A549 (cell line): Measurements from ENCODE around the gene GRM2. TPM values are rescaled to one million over a fixed set of nuclear protein-coding genes. Genes with fewer than 3 reads are reported as not detected.

Experiments
- ATAC-seq, 2 experiments: fragments of 200-7000 bp in 1 of 2; fragments of >200 bp in 1 of 2; cut with Nextera tagmentation in 1 of 2; cut with Tn5 transposase in 1 of 2; 3 replicates each; pipeline versions ENCODE4 v1.8.0 to v1.9.1; 2018 to 2020; ENCODE audit warnings: mild to moderate bottlenecking in 1 of 2, moderate library complexity in 1 of 2
- CTCF ChIA-PET: fragments of 300-600 bp; sonication (Branson Sonifier 250); formaldehyde crosslinking; extraction: SDS; loops from one replicate; lab custom pipeline; 2021; ENCODE audit warnings: antibody characterized with exemption, inconsistent platforms; lab: Yijun Ruan, JAX
- POLR2A ChIA-PET: fragments of 350-600 bp; formaldehyde crosslinking; extraction: SDS; loops from one replicate; lab custom pipeline; 2021; ENCODE audit warnings: antibody characterized with exemption, inconsistent platforms; lab: Yijun Ruan, JAX
- DNase-seq, 2 experiments: peaks; one replicate each; pipeline versions ENCODE4 v3.0.0 to v3.0.0-alpha.2; 2011 to 2016; ENCODE audit warnings: low read depth in 1 of 2, low spot score in 1 of 2
- FAIRE-seq: peaks from 2 replicates; lab custom pipeline; 2011; peaks lifted over from hg19 to GRCh38; lab: Jason Lieb, UNC
- H3K27ac ChIP-seq, 2 experiments: fragments of >200 bp; sonication (Bioruptor Twin); formaldehyde crosslinking; 3 replicates each; pipeline ENCODE4 v1.5.1; 2016 to 2017
- H3K4me1 ChIP-seq: fragments of >200 bp; sonication (Bioruptor Twin); formaldehyde crosslinking; 3 replicates; pipeline ENCODE4 v1.6.1; 2016
- H3K4me2 ChIP-seq: fragments of >200 bp; sonication (Bioruptor Twin); formaldehyde crosslinking; 3 replicates; pipeline ENCODE4 v1.6.1; 2016
- H3K4me3 ChIP-seq: fragments of >200 bp; sonication (Bioruptor Twin); formaldehyde crosslinking; 3 replicates; pipeline ENCODE4 v1.5.1; 2016
- H3K9me3 ChIP-seq: fragments of >200 bp; sonication (Bioruptor Twin); formaldehyde crosslinking; 3 replicates; pipeline ENCODE4 v1.6.1; 2016
- EHMT2 ChIP-seq: fragments of 200-600 bp; sonication (generic); IDR thresholded peaks from 2 replicates; pipeline ENCODE4 v1.6.1; 2016; ENCODE audit warnings: antibody characterized with exemption, low read depth, mild to moderate bottlenecking, moderate library complexity
- EP300 ChIP-seq, 2 experiments: fragments of >200 bp; sonication (Bioruptor Twin); formaldehyde crosslinking; IDR thresholded peaks; 2 replicates in 1 of 2; 3 replicates in 1 of 2; pipeline ENCODE4 v1.6.1; 2016 to 2017
- ESRRA ChIP-seq: fragments of 150-350 bp; IDR thresholded peaks from 2 replicates; pipeline ENCODE4 v1.6.1; 2014; ENCODE audit warnings: mild to moderate bottlenecking, low read length, borderline replicate concordance
- GATA3 ChIP-seq: IDR thresholded peaks from 2 replicates; pipeline ENCODE4 v1.6.1; 2012; ENCODE audit warnings: borderline replicate concordance
- HES2 ChIP-seq: fragments of >200 bp; sonication (Bioruptor Twin); formaldehyde crosslinking; IDR thresholded peaks from 2 replicates; pipeline ENCODE4 v1.6.1; 2016
- HEYL ChIP-seq: fragments of 250-450 bp; sonication (Bioruptor Pico); IDR thresholded peaks from 2 replicates; pipeline ENCODE4 v1.8.0; 2021; ENCODE audit warnings: mild to moderate bottlenecking, moderate library complexity
- HOXB13 ChIP-seq: fragments of 250-450 bp; sonication (Bioruptor Pico); IDR thresholded peaks from 2 replicates; pipeline ENCODE4 v1.5.0; 2020; ENCODE audit warnings: low read depth, mild to moderate bottlenecking, moderate library complexity
- HOXB5 ChIP-seq: fragments of 250-450 bp; sonication (Bioruptor Pico); IDR thresholded peaks from 2 replicates; pipeline ENCODE4 v1.5.0; 2020; ENCODE audit warnings: mild to moderate bottlenecking, moderate library complexity
- JUNB ChIP-seq: fragments of >200 bp; sonication (Bioruptor Twin); formaldehyde crosslinking; IDR thresholded peaks from 2 replicates; pipeline ENCODE4 v1.6.1; 2016
- NPAS2 ChIP-seq: fragments of 250-450 bp; sonication (Bioruptor Pico); IDR thresholded peaks from 2 replicates; pipeline ENCODE4 v1.8.0; 2022; ENCODE audit warnings: mild to moderate bottlenecking, moderate library complexity, borderline replicate concordance
- PBX3 ChIP-seq: IDR thresholded peaks from 2 replicates; pipeline ENCODE4 v1.6.1; 2012
- PHF8 ChIP-seq: fragments of 200-600 bp; sonication (generic); IDR thresholded peaks from 2 replicates; pipeline ENCODE4 v1.6.1; 2016; ENCODE audit warnings: low read depth, mild to moderate bottlenecking, antibody characterized with exemption, moderate library complexity, borderline replicate concordance
- TFCP2L1 ChIP-seq: fragments of 250-450 bp; sonication (Bioruptor Pico); IDR thresholded peaks from 2 replicates; pipeline ENCODE4 v1.5.0; 2021; ENCODE audit warnings: mild to moderate bottlenecking
- ZC3H11A ChIP-seq: fragments of 450-650 bp; IDR thresholded peaks from 2 replicates; pipeline ENCODE4 v1.6.1; 2014; ENCODE audit warnings: antibody characterized with exemption, mild to moderate bottlenecking
- ZNF302 ChIP-seq: fragments of 250-450 bp; sonication (Bioruptor Pico); IDR thresholded peaks from 2 replicates; pipeline ENCODE4 v1.9.0; 2021; ENCODE audit warnings: inconsistent platforms, mild to moderate bottlenecking, moderate library complexity
- WGBS: methylation state at CpG from one replicate; pipeline ENCODE4 v1.1.6; 2017; ENCODE audit errors: missing lambda C conversion rate; 5-methylcytosine and 5-hydroxymethylcytosine counted together
- polyA plus RNA-seq, 4 experiments: library from polyadenylated mRNA; depleted of rRNA in 3 of 4; stranded (reverse); fragments of >200 nt; fragmentation: RNase III in 1 of 4; extraction: RNeasy Plus Mini Kit Qiagen cat#74134 plus additional on column Dnase treatment in 1 of 4; gene quantifications; 2 replicates in 3 of 4; 3 replicates in 1 of 4; pipeline ENCODE4 v1.2.3, GENCODE V29; 2011 to 2017
- TF ChIP-seq, protein P1 (sequence below): fragments of >200 bp; sonication (Bioruptor Twin); formaldehyde crosslinking; IDR thresholded peaks from 3 replicates; pipeline ENCODE4 v1.5.1; 2016
- TF ChIP-seq, protein P2 (sequence below): fragments of 450-650 bp; IDR thresholded peaks from 2 replicates; pipeline ENCODE4 v1.6.1; 2014; ENCODE audit warnings: antibody characterized with exemption

The GRM2 gene
- polyA plus RNA-seq, 2 of the 4 experiments (the other 2 are of a cell fraction), result 0.03 TPM; not detected in 1

DNA sequence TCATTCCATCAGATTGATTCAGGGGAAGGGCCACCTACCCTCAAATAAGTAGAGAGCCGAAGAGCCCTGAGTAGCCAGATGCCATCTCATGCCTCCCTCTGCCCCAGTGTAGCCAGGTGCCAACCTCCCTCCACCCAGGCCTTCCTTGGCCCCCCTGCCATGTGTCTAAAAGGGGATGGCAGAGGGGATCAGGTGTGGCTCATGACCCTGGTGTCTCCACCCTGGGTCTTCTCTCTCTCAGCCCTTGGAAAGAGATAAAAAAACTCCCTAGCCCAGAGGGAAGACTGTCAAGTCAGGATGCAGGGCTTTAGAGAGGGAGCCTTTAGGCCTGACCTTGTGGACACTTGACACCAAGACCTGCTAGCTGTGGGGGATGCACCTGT is 5.2 kb downstream of the GRM2 start:
- FAIRE-seq, result no peak
- Histone ChIP-seq H3K9me3 (no peaks in the 10 kb centered on the region), H3K27ac (no peak overlapping the region), H3K4me2 (no peak overlapping the region), H3K4me1 (no peaks in the 10 kb centered on the region), H3K4me3 (no peak overlapping the region)
- DNase-seq, result no peak
- TF ChIP-seq TFCP2L1 (CRISPR knock-in tag) (no peak), EP300 (IDR thresholded peaks at IDR 0.05) (no peak), JUNB (no peak), EHMT2 (no peak), PBX3 (no peak), HEYL (CRISPR knock-in tag) (no peak), HES2 (no peak), NPAS2 (CRISPR knock-in tag) (no peak), PHF8 (no peak), GATA3 (no peak), ZNF302 (CRISPR knock-in tag) (no peak), HOXB5 (CRISPR knock-in tag) (no peak)
- TF ChIP-seq, protein P1, sequence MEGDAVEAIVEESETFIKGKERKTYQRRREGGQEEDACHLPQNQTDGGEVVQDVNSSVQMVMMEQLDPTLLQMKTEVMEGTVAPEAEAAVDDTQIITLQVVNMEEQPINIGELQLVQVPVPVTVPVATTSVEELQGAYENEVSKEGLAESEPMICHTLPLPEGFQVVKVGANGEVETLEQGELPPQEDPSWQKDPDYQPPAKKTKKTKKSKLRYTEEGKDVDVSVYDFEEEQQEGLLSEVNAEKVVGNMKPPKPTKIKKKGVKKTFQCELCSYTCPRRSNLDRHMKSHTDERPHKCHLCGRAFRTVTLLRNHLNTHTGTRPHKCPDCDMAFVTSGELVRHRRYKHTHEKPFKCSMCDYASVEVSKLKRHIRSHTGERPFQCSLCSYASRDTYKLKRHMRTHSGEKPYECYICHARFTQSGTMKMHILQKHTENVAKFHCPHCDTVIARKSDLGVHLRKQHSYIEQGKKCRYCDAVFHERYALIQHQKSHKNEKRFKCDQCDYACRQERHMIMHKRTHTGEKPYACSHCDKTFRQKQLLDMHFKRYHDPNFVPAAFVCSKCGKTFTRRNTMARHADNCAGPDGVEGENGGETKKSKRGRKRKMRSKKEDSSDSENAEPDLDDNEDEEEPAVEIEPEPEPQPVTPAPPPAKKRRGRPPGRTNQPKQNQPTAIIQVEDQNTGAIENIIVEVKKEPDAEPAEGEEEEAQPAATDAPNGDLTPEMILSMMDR, result no peak
- TF ChIP-seq, protein P2, sequence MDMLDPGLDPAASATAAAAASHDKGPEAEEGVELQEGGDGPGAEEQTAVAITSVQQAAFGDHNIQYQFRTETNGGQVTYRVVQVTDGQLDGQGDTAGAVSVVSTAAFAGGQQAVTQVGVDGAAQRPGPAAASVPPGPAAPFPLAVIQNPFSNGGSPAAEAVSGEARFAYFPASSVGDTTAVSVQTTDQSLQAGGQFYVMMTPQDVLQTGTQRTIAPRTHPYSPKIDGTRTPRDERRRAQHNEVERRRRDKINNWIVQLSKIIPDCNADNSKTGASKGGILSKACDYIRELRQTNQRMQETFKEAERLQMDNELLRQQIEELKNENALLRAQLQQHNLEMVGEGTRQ, result no peak
- 25% methylated on average over 1 of the region's 1 CpG for WGBS
- ChIA-PET POLR2A (no interaction called here), CTCF (no interaction called here)
- ATAC-seq, result no peak

- Histone ChIP-seq H3K27ac (no peak overlapping the region), H3K4me2 (no peak overlapping the region), H3K9me3 (no peaks in the 10 kb centered on the region), H3K4me1 (no peaks in the 10 kb centered on the region), H3K4me3 (no peak overlapping the region)
- DNase-seq (no peak), FAIRE-seq (no peak), ATAC-seq (no peak)
- TF ChIP-seq ZC3H11A (no peak), HOXB13 (no peak), PBX3 (no peak), ESRRA (no peak)
- TF ChIP-seq, protein P1, result no peak
- WGBS, result 86% methylated on average over 4 of the region's 20 CpGs
- POLR2A ChIA-PET, result no interaction called here
- CTCF ChIA-PET, result no interaction called here
Measured at GRCh38 chr3:51712511-51712931, 5.7 kb downstream of the GRM2 start.
